Lower leg skin (tissue), 3 donors: ENCODE results near the gene ERFL.

Source experiments
- CTCF ChIP-seq, 3 donors: fragments of 450-650 bp; IDR thresholded peaks; one replicate each; pipeline ENCODE4 v1.5.1; 2016; ENCODE audit warnings: antibody characterized with exemption in 3 of 3, mild to moderate bottlenecking in 3 of 3, moderate library complexity in 2 of 3
- POLR2A ChIP-seq, 2 donors: fragments of 450-650 bp; IDR thresholded peaks; one replicate each; pipeline ENCODE4 v1.6.1; 2016 to 2017; ENCODE audit warnings: antibody characterized with exemption in 2 of 2, mild to moderate bottlenecking in 1 of 2, moderate library complexity in 1 of 2

GRCh38 chr19:41896581-41896942 is 31.7 kb downstream of the ERFL start:
- no peak for TF ChIP-seq CTCF (IDR thresholded peaks at IDR 0.05)
- TF ChIP-seq POLR2A (IDR thresholded peaks at IDR 0.05) = no peak
